GM18517 (cell line): ENCODE measurements around the gene H6PD.

Experiments used
- ATAC-seq: cut with Tn5 transposase; IDR thresholded peaks from one replicate; pipeline ENCODE4 v1.9.1; 2021; ENCODE audit warnings: mild to moderate bottlenecking, moderate library complexity; ENCODE audit not compliant: unreplicated experiment

The H6PD gene

GRCh38 chr1:9253004-9253403 lies 18.4 kb downstream of the H6PD start:
- ATAC-seq = no peak

GRCh38 chr1:9253453-9254105 lies 19.0 kb downstream of the H6PD start:
- no peak for ATAC-seq

GRCh38 chr1:9256332-9256731 lies 21.8 kb downstream of the H6PD start:
- no peak for ATAC-seq

GRCh38 chr1:9257851-9258250 lies 23.3 kb downstream of the H6PD start:
- no peak for ATAC-seq

GRCh38 chr1:9258629-9259028 lies 24.1 kb downstream of the H6PD start:
- ATAC-seq = no peak

- ATAC-seq = no peak
These were observed 25.6 kb downstream of the H6PD start for GRCh38 chr1:9260059-9260766.

GRCh38 chr1:9261496-9261895 lies 26.9 kb downstream of the H6PD start:
- ATAC-seq = no peak

GRCh38 chr1:9262096-9262986 lies 27.8 kb downstream of the H6PD start:
- no peak for ATAC-seq

- ATAC-seq = no peak
These were observed 28.8 kb downstream of the H6PD start for GRCh38 chr1:9263276-9263855.

GRCh38 chr1:9263984-9264872 lies 29.7 kb downstream of the H6PD start:
- ATAC-seq = no peak

GRCh38 chr1:9265037-9265436 lies 30.5 kb downstream of the H6PD start:
- no peak for ATAC-seq

- ATAC-seq = no peak
These were observed 31.4 kb downstream of the H6PD start for GRCh38 chr1:9265968-9266367.

- no peak for ATAC-seq
These were observed 32.7 kb downstream of the H6PD start for GRCh38 chr1:9267352-9267686.

- no peak for ATAC-seq
These were observed 33.4 kb downstream of the H6PD start for GRCh38 chr1:9267827-9268581.

GRCh38 chr1:9269078-9269501 lies 34.5 kb downstream of the H6PD start:
- no peak for ATAC-seq

- ATAC-seq = no peak
These were observed 35.1 kb downstream of the H6PD start for GRCh38 chr1:9269721-9270120.

- ATAC-seq = no peak
These were observed 35.8 kb downstream of the H6PD start for GRCh38 chr1:9270290-9270883.

GRCh38 chr1:9271283-9271682 lies 36.7 kb downstream of the H6PD start:
- no peak for ATAC-seq

GRCh38 chr1:9271861-9272595 lies 37.5 kb downstream of the H6PD start:
- no peak for ATAC-seq
